Measurements from ENCODE around the gene PACRG.

The PACRG gene

DNA sequence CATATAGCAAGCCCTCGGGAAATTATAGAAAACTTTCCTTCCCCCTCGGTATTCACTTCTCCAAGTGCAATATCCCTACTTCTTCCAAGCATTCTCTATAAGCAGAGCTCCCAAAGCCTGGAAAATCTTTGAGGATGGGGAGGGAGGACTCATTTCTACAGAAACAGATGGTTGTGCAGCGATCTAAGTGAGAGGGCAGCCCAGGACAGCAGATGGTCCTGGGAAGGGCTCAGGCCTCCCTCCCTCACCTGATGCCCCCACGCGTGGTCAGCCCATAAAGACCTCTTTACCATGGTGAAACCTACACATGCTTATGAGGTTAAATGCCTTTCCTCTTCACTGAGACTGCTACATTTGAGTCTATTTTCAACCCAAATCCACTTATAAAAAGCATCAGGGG, 367.1 kb downstream of the PACRG start:
- DNase-seq: no peak

DNA sequence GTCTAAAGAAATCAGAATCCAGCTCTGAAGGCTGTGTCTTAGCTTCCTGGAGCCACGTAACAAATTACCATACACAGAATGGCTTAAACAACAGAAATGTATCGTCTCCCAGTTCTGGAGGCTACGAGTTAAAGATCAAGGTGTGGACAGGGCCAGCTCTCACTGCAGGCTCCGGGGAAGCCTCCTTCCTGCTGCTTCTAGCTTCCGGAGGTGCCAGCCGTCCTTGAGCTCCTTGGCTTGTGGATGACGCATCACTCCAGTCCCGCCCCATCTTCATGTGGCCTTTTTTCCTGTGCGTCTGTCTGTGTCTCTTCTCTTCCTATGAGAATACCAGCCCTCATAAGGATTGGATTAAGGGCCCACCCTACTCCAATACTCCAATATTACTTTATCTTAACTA, 367.6 kb downstream of the PACRG start:
- no peak for DNase-seq

DNA sequence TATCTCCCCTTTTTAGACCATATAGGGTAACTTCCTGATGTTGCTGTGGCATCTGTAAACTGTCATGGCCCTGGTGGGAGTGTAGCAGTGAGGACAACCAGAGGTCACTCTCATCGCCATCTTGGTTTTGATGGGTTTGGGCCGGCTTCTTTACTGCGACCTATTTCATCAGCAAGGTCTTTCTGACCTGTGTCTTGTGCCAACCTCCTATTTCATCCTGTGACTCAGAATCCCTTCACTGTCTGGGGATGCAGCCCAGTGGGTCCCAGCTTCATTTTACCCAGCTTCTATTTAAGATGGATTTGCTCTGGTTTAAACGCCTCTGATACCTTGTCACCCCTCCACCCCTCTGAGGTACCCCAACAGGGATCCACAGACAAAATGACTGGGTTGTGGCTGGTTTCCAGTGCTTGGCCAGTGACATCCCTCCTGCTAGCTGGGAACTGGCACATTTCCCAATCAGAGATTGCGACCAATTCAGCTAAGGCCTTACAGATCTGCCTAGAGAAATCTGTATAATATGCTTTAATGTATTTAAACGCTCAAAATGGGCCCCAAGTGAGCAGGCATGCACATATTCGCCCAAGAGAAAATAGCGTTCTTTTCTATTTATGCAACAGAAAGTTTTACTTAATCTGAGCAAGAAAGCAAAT, 371.2 kb downstream of the PACRG start:
- no peak for DNase-seq

DNA sequence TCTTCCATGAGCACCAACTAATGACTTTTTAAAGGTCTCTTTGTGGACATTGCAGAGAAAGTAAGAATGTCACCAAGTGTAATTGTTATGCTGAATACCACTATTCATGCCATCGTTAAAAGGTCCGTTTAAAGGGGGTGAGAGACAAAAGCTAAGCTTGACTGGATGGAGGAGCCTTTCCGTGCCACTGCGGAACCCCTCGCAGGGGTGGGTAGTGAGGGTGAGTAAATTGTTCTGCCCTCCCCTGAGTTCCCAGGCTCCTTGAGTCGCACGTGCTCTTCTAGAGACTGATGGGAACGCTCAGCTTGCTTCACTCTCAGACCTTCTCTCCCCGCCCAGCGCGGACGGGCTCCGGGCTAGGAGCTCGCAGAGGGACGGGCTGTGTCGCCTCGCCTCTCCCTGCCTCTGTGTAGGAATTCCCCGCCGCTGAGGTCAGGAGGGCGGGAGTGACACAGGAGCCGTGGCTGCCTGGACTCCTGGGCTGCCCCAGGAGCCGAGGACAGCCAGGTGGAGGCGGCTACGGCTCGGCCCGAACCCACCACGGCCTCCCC, 371.9 kb downstream of the PACRG start:
- DNase-seq: no peak

DNA sequence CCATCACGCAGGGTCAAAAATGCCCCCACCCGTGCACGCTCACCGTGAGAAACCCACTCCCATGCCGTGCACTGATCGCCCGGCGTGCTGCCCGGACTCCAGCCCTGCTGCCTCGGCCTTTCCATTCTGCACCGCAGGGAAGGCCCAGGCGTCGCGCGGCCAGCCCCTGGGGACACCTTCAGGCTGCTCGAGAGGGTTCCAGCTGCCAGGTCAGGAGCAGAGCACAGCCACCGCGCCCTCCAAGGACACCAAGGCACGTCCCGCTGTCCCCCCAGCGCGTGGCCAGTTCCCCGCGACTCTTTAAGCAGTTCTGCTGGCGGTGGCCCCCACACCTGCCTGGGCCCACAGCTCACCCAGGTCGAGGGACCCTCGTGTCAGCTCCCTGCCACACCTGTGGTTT, 372.5 kb downstream of the PACRG start:
- no peak for DNase-seq

DNA sequence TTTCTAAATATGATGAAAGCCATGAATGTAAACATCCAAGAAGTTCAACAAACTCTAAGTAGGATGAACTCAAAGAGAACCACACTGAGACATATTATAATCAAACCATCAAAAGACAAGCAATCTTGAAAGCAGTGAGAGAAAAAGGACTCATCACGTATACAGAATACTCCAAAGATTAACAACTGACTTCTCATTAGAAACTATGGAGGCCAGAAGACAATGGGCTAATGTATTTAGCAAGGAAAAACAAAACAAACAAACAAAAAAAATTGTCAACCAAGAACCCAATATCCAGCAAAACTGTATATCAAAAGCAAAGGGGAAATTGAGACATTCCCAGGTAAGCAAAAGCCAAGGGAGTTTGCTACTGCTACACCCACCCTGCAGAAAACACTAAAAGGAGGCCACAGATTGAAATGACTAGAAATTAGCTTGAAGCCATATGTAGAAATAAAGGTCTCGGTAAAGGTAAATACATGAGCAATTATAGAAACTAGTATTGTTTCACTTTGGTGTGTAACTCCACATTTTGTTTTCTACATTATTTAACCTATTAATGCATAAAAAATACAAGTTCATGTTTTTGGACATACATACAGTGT, 385.7 kb downstream of the PACRG start:
- DNase-seq: no peak

DNA sequence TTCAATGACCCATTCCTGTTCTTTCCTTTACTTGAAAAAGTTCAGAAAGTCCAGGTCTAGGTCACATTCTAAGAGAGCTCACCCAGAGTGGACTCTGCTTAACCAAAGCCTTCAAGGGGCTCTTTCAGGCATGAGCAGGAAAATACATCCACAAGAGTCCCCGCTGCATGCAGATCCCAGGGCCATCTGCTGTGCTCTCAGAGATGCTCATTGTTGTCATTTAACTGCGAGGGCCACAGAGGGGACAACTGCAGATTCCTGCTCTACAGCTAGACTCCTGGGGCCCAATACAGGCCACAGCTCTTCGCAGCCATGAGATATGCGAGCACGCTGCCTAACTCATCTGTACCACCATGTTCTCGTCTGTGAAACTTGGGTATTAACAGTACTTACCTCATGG, 391.2 kb downstream of the PACRG start:
- no peak for DNase-seq

DNA sequence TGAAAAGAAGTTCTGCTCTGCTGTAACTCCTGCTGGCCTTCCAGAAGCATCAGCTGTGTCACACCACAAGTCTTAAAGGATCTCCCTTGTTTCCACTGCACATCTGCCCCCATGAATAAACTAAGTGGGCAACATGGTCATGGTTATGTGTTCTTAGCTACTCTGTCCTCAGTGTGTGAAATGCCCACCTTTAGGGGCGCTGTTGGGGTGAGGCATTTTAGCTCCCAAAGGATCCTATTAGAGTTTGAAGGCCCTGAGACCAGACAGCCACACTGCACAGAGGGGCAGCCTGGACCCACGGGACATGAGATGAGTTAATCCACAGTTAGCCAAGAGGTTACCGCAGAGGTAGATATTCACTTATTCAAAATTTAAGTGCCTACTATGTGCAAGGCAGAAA, 392.4 kb downstream of the PACRG start:
- no peak for DNase-seq

DNA sequence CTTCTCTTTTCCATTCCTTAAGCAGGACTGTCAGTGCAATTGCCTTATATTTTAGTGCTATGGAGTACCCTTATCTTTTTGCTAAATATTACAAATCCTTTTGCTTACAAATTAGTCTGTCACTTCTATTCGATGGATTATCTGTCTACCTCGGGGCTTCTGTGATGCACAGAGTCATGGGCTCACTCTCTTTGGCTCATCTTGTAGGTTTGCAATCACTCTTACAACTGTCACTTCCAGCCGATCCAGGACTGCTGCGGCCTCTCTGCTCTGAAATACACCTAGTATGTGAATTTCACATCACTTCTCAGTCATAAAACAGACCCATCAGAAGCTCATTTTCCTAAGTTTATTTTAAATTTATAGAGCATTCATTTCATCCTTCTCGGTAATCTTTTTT, 393.5 kb downstream of the PACRG start:
- no peak for DNase-seq

DNA sequence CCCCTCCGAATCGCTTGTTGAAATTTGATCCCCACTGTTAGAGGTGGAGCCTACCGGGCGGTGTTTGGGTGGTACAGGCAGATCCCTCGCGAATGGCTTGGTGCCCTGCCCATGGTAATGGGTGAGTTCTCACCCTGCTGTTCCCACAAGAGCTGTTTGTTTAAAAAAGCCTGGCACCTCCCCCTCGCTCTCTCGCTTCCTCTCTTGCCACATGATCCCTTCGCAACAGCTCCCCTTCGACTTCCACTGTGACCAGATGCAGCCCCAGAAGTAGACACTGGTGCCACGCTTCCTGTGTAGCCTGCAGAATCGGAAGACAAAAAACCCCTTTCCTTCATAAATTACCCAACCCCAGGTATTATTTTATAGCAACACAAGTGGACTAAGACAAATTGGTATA, 394.6 kb downstream of the PACRG start:
- no peak for DNase-seq

DNA sequence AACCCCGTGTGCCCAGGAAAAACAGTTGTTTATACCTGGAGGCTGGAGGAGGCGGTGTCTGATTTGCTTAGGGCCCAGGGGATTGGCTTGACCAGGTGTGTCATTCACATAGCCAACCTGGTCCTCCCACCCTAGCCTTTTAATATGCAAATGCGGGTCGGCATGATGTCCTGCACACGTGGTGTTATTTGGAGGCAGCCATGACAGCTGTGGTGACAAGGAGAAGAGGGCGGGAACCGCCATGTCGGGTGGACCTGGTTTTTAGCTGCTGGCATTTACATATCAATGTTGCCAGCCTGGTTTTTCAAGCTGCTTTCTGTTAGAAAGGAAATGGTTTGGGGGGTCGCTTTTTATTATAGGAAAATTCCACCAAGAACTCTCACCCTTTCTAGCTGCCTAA, 395.3 kb downstream of the PACRG start:
- DNase-seq: no peak

DNA sequence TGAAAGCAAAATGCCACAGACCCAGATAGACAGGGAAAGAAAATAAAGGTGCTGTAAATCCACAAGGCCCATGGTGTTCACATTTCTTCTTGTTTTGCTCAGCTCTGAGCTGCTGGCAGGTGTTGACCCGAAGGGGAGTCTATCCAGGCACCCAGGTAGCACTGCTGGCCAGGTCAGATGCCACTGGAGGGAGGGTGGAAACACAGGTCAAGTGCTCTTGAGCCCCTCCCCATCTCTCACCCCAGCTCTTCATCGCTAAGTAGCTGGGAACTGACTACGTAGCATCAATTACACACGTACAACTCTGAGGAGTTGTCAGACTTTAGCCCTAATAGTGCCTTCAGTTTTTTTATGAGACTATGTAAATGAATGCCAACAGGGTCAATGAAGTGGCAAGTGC, 399.0 kb downstream of the PACRG start:
- DNase-seq: no peak

DNA sequence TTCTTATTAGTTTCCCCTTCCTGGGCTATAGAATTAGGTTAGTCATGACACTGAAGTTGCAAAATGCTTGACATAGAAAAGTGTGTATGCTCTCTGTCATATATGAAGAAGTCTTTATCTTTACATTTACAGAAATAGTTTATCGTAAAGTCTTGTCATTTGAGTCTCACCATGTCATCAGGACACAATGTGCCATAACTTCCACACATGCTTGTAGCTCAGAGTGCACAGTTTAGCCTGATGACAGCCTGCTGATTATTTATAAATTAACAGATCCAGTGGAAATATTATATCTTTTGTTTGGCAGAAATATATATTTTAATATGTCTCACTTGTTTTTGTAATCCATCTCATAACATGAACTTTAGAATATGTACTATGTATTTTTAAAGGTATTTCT, 399.8 kb downstream of the PACRG start:
- DNase-seq: no peak

DNA sequence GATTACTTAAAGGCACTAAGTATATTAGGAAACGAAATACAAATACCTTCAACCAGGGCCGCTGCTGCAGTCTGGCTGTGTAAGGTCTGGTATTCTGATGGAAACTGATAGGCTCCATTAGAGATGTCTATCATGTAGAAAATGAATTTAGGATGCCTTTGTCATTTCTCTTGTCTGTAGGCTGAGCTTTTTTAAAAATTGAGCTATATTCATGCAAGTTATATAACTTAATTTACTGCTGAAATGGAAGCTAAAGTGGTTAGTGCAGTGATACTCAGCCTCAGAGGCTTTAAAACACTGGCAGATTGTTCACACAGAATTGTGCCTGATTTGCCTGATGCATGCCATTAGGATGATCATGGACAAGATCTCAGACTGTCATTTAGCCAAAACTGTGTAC, 400.6 kb downstream of the PACRG start:
- no peak for DNase-seq

DNA sequence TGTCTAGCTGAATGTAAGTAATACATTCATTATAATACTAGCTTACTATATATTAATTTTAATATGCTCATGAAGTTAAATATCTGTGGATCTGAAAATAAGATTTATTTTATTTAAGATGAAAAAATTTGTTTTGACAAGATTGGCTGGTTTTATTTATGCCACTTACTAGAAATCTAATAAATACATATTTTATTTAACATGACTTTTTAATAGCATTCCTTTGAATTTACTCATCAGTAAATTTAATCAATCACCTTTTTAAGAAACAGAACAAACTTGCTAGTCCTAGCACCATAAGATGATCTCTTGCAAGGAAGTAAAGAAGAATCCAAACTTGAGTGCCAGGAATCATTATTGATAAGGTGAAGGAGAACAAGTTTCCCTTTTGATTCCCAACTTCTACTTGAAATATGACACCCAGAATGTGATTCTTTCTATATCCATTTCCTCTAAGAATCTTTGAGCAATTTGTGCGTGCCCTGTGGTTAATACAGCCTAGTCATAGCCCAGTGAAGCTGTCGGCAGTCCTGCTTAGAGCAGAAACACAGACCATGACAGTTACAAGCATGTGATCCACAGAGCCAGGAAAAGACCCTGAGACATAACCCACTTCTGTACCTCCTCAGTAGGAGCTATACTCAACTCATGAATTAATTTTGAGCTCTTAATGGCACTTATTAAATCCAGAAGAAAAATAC, 404.4 kb downstream of the PACRG start:
- no peak for DNase-seq

DNA sequence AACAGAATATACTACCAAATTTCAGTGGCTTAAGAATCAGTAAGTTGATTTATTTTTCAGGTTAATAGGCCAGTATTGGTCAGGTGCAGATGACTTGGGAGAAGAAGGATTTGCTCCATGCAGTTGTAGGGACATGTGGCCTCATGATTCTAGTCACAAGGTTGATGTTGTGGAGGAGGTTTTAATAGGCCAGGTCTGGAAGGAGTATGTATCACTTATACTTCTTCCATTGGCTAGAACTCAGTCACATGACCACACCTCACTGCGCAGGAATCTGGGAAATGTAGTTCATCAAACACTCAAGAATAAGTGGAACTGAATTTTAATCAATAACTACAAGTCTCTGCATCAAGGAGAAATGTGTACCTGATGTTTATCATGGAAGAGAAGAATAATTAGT, 405.2 kb downstream of the PACRG start:
- no peak for DNase-seq

DNA sequence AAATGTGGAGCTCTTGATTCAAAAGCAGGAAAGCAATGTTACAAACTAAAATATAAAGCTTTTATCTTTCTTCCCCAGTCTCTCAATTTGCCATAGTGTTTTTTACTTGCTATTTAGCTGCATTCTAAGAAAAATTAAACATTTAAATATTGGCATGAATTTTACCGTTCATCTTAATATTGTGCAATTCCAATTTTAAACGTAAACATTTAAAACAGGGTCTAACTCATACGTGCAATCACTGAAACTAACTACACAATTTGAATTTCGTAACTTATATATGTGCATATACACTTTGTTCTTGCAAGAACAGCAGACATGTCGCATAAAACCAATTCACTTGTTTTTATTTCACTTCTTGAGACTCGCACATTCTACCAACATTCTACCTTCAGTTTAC, 405.9 kb downstream of the PACRG start:
- no peak for DNase-seq

DNA sequence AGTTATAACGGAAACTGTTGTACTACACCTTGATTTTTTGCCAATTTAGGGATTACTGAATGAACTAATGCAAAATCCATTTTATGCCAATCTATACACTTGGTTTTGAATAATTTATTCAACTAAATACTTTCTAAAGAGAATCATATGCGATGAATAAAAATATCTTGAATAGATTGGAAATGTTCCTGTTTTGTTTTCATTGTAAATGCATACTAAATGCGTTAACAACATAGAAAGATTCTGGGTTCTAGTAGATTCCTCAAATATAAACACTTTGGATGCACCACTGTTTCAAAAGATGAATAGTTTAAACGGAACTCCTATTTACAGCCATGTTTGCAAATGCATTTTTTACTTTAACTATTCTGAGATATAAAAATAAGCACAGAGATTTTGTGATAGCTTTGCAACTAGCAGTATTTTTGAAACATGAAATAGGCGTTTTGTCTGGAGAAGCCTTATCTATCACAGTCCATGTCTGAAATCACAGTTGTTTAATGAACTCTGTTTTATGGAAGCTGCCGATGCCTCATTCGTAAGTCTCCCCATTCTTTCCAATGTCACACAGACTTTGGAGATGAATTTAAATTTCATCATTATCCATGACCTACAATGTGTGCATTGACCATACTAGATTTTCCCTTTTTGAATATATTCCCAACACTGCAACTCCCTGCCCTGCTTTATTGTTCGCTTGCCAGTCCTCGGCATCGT, 409.1 kb downstream of the PACRG start:
- no peak for DNase-seq

DNA sequence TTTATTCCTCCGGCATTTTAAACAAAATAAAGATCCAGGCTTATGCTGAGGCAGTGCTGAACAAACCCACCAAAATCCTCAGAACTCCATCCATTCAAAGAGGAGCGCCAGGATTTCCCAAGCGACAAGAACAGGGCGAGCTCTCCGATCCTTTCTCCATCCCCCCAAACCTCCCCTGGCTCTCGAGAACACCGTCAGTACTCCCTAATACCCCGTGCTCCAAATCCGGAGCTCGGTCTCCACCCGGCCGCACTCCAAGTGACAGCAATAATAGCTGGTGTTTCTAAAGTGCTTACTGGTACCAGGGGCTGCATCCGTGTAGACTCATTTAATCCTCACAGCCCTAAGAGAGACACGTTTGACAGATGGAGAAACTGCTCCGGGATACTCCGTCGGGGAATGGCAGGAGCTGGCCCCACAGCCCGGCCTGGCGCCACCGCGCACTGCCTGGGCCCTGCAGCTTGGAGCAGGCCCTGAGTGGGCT, 409.7 kb downstream of the PACRG start:
- DNase-seq: no peak

DNA sequence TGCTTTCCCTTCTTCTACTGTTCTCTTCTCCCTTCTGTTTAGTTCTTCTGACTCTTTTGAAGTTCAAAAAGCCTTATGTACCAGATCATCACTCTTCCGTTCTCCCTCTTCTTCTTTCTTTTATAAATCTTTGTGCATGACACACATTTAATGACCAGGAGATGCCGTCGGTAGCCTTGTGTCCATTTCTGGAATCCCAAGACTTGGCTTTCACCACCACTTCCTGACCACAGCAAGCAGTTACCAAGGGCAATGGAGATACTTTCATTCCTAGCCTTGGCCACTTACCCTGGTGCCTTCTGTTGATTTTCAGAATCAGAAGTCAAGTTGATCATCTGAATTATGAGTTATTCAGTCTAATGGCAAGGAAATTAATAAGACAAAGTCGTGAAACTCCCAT, 418.3 kb downstream of the PACRG start:
- DNase-seq: no peak

DNA sequence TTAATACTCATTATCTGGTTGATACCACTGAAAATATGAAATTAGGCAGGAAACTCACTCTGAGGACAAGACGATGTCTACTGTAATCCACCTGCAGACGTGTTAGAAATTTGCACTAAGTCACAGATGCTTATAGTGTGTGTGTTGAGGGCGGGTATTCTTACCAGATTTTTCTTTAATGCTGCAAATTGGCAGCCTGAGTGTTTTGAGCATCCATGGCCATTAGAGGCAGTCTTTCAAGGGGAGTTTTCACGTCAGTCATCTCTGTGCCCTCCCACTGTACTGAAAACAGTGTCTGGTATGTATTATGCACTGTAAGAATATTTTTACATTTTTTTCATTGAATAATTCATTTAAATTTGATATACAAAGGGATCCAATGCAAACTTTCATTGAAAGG, 420.2 kb downstream of the PACRG start:
- DNase-seq: no peak

DNA sequence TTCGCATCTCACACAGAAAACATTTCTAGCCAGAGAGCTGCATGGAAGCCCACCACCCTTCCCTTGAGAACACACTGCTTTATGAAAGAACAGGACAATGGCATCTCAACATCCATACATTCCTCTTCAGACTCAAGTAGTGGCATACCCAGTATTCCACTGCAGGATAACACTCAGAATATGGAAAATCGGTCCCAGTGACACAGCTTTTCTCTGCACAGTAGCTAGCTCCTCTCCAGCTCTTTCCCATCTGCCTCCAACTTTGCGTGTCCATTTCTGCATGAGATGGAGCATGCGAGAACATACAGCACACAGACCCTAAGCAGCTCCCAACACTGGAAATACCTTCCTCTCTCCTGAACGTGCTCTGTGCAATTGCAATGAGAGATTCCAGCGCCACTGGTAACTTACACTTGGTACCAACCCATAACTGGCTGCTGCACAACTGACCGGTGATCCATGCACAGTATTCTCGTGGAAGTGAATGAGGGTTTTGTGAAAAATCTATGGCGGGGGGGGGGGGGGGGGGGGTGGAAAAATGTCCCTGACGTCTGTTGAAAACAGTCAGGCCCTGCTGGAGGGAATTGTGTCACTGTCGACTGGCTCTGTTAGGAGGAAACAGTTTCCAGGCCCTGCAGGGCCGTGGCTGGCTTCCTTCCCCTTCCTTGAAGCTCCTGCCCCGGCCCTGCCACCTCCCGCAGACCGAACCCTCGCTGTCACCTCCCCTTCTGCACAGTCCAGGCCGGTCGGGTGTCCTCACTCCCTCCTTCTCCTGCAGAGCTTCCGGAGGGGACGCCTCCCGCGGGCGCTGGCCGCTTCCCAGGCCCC, 420.9 kb downstream of the PACRG start:
- no peak for DNase-seq

Data from inflammatory macrophage treated with lipopolysaccharide for 4 hours (primary cell).